GM23248 (cell line): ENCODE results near the gene MGAT4A.
"Not testable (repeated sequence)": the region's sequence is repeated elsewhere in the genome, so short reads cannot be mapped to it uniquely, and the experiment has no call there.

Experiments
- EZH2 ChIP-seq: fragments of 200-600 bp; sonication (generic); IDR thresholded peaks from 2 replicates; pipeline ENCODE4 v1.6.1; 2018; ENCODE audit warnings: antibody characterized with exemption, mild to moderate bottlenecking; ENCODE audit not compliant: insufficient read depth, poor library complexity, severe bottlenecking
- EZH2phosphoT487 ChIP-seq: fragments of 200-600 bp; sonication (generic); IDR thresholded peaks from 2 replicates; pipeline ENCODE4 v1.6.1; 2018; ENCODE audit warnings: antibody characterized with exemption, moderate library complexity, mild to moderate bottlenecking, low read depth; ENCODE audit not compliant: insufficient read depth

- TF ChIP-seq EZH2phosphoT487, EZH2: not testable (repeated sequence)
These were observed 71.5 kb downstream of the MGAT4A start for GRCh38 chr2:98659491-98659840.
